Caki2 (cell line): ENCODE measurements around the gene GRHL1. TPM values are rescaled to one million over a fixed set of nuclear protein-coding genes. Genes with fewer than 3 reads are reported as not detected.
"Not testable (repeated sequence)": the region's sequence is repeated elsewhere in the genome, so short reads cannot be mapped to it uniquely, and the experiment has no call there.

Experiments used
- DNase-seq: peaks from one replicate; pipeline ENCODE4 v3.0.0-alpha.2; 2015; ENCODE audit warnings: low read depth
- in situ Hi-C: cut with HindIII; loops from 2 replicates; pipeline ENCODE4 v1.10.0; 2016; ENCODE audit warnings: low sequenced_read_pairs, low pct_unique_long_range_greater_than_20kb, mixed read lengths
- total RNA-seq: library from RNA; depleted of rRNA; stranded (reverse); fragments of >200 nt; shearing (Covaris generic); gene quantifications from 2 replicates; pipeline ENCODE4 v1.2.3, GENCODE V29; 2014; ENCODE audit warnings: low replicate concordance; rRNA removed

Gene GRHL1
- total RNA-seq = 0.43 and 9.1 TPM in 2 replicates

GRCh38 chr2:9951522-9952285, at the start of gene GRHL1:
Gene GRHL1, plus strand, starts transcription at chr2:9951693. Its CDS starts 141 bp downstream, at chr2:9951834.
- in situ Hi-C loops = loop anchor here (25.0 kb wide), 1 partner anchor 139 kb away; no protein-coding TSS in a partner anchor
- DNase-seq = peak; percentile 88

- DNase-seq = no peak
- in situ Hi-C loops = no loop called here
These were observed 46.1 kb upstream of the GRHL1 start for GRCh38 chr2:9905413-9905812.

- in situ Hi-C loops = no loop called here
- DNase-seq = no peak
These were observed 44.1 kb upstream of the GRHL1 start for GRCh38 chr2:9907402-9907801.

- in situ Hi-C loops = no loop called here
These were observed 42.9 kb upstream of the GRHL1 start for GRCh38 chr2:9908639-9909038.

GRCh38 chr2:9909106-9909505, 42.4 kb upstream of the GRHL1 start:
- no peak for DNase-seq
- in situ Hi-C loops = no loop called here

More at GRCh38 chr2:9908639-9909038, 42.9 kb upstream of the GRHL1 start:
- no peak for DNase-seq

- DNase-seq = no peak
- in situ Hi-C loops = no loop called here
These were observed 40.8 kb upstream of the GRHL1 start for GRCh38 chr2:9910699-9911098.

GRCh38 chr2:9912468-9912867, 39.0 kb upstream of the GRHL1 start:
- DNase-seq = no peak
- in situ Hi-C loops = no loop called here

GRCh38 chr2:9914384-9915065, 37.0 kb upstream of the GRHL1 start:
- DNase-seq = peak; percentile 73
- in situ Hi-C loops = no loop called here

GRCh38 chr2:9918275-9918674, 33.2 kb upstream of the GRHL1 start:
- in situ Hi-C loops = no loop called here
- no peak for DNase-seq

- DNase-seq = no peak
- in situ Hi-C loops = no loop called here
These were observed 32.0 kb upstream of the GRHL1 start for GRCh38 chr2:9919512-9919911.

GRCh38 chr2:9927020-9927419, 24.5 kb upstream of the GRHL1 start:
- in situ Hi-C loops, DNase-seq: not testable (repeated sequence)

- in situ Hi-C loops = no loop called here
- no peak for DNase-seq
These were observed 14.2 kb upstream of the GRHL1 start for GRCh38 chr2:9937258-9937657.

- no peak for DNase-seq
- in situ Hi-C loops = no loop called here
These were observed 13.5 kb upstream of the GRHL1 start for GRCh38 chr2:9937968-9938367.

- DNase-seq = no peak
- in situ Hi-C loops = no loop called here
These were observed 11.7 kb upstream of the GRHL1 start for GRCh38 chr2:9939587-9940485.

GRCh38 chr2:9941196-9941995, 10.1 kb upstream of the GRHL1 start:
- in situ Hi-C loops = no loop called here
- no peak for DNase-seq

GRCh38 chr2:9941996-9942390, 9.5 kb upstream of the GRHL1 start:
- in situ Hi-C loops = no loop called here
- DNase-seq = no peak

GRCh38 chr2:9944330-9944758, 7.1 kb upstream of the GRHL1 start:
- no peak for DNase-seq
- in situ Hi-C loops = no loop called here

- in situ Hi-C loops = no loop called here
- no peak for DNase-seq
These were observed 5.9 kb upstream of the GRHL1 start for GRCh38 chr2:9945596-9945995.
